HepG2 (cell line): Measurements from ENCODE around the gene ZMYND8. TPM values are rescaled to one million over a fixed set of nuclear protein-coding genes. Genes with fewer than 3 reads are reported as not detected.

Experiments
- ARID2 ChIP-seq: sonication (generic); formaldehyde crosslinking; IDR thresholded peaks from 2 replicates; pipeline ENCODE4 v1.8.1; 2022; ENCODE audit warnings: mild to moderate bottlenecking, missing genetic modification reagents, borderline replicate concordance
- ATF4 ChIP-seq, 2 experiments: fragments of 450-650 bp in 1 of 2; sonication (generic) in 1 of 2; formaldehyde crosslinking; IDR thresholded peaks; 2 replicates each; pipeline versions ENCODE4 v1.5.0 to v1.8.0; 2020 to 2022; ENCODE audit warnings: mild to moderate bottlenecking in 1 of 2, missing genetic modification reagents in 1 of 2
- E2F5 ChIP-seq: sonication (generic); formaldehyde crosslinking; conservative IDR thresholded peaks from 2 replicates; pipeline ENCODE4 v1.4.0; 2020; ENCODE audit warnings: missing genetic modification reagents
- MAFF ChIP-seq: IDR thresholded peaks from 2 replicates; pipeline ENCODE4 v1.6.1; 2011; ENCODE audit warnings: low read depth, low read length, improper control_type of control experiment
- MAFK ChIP-seq, 2 experiments: IDR thresholded peaks in 1 of 2; conservative IDR thresholded peaks in 1 of 2; 2 replicates each; pipeline ENCODE4 v1.6.1; 2011; ENCODE audit warnings: improper control_type of control experiment in 2 of 2, low read length in 2 of 2
- MBD4 ChIP-seq: IDR thresholded peaks from 2 replicates; pipeline ENCODE4 v1.6.1; 2012; ENCODE audit warnings: low read length, inconsistent platforms, borderline replicate concordance
- NCOR1 ChIP-seq: fragments of 200-600 bp; sonication (generic); IDR thresholded peaks from 2 replicates; pipeline ENCODE4 v1.7.0; 2017; ENCODE audit warnings: antibody characterized with exemption, low read length, borderline replicate concordance
- SCMH1 ChIP-seq: sonication (generic); formaldehyde crosslinking; IDR thresholded peaks from 2 replicates; pipeline ENCODE4 v1.9.0; 2021; ENCODE audit warnings: missing genetic modification reagents, mild to moderate bottlenecking, borderline replicate concordance
- SNRNP70 ChIP-seq: fragments of 200-400 bp; formaldehyde crosslinking; IDR thresholded peaks from 2 replicates; pipeline ENCODE4 v1.6.1; 2017; ENCODE audit warnings: mild to moderate bottlenecking, low read depth, low read length, moderate library complexity
- SRSF9 ChIP-seq: fragments of 200-400 bp; formaldehyde crosslinking; IDR thresholded peaks from 2 replicates; pipeline ENCODE4 v1.6.1; 2018; ENCODE audit warnings: borderline replicate concordance, mild to moderate bottlenecking, low read depth, low read length; ENCODE audit not compliant: insufficient read depth, poor library complexity, severe bottlenecking
- TCF7L2 ChIP-seq: IDR thresholded peaks from 2 replicates; pipeline ENCODE4 v1.6.1; 2011; ENCODE audit warnings: mild to moderate bottlenecking, low read depth, low read length, moderate library complexity
- ZBTB25 ChIP-seq: IDR thresholded peaks from 2 replicates; pipeline ENCODE4 v1.6.1; 2018; ENCODE audit warnings: missing genetic modification reagents
- ZFP37 ChIP-seq: sonication (generic); formaldehyde crosslinking; IDR thresholded peaks from 2 replicates; pipeline ENCODE4 v1.4.0; 2020; ENCODE audit warnings: missing genetic modification reagents, borderline replicate concordance
- ZIK1 ChIP-seq: sonication (generic); formaldehyde crosslinking; IDR thresholded peaks from 2 replicates; pipeline ENCODE4 v1.5.0; 2020; ENCODE audit warnings: mild to moderate bottlenecking, low read depth, missing genetic modification reagents, borderline replicate concordance
- ZNF710 ChIP-seq: sonication (generic); formaldehyde crosslinking; IDR thresholded peaks from 2 replicates; pipeline ENCODE4 v1.5.0; 2020; ENCODE audit warnings: mild to moderate bottlenecking, missing genetic modification reagents, borderline replicate concordance
- ZNF841 ChIP-seq: sonication (generic); formaldehyde crosslinking; IDR thresholded peaks from 2 replicates; pipeline ENCODE4 v1.8.1; 2023; ENCODE audit warnings: missing genetic modification reagents, borderline replicate concordance
- polyA plus RNA-seq, 8 experiments: library from polyadenylated mRNA; depleted of rRNA in 3 of 8; stranded (reverse) in 7 of 8; unstranded in 1 of 8; fragments of >200 nt; fragmentation: Illumina TruSeq in 4 of 8; extraction: Trizol in 4 of 8; gene quantifications; 2 replicates each; pipeline versions ENCODE4 v1.2.1 to v1.2.3, GENCODE V29; 2011 to 2016; ENCODE audit warnings: low read depth in 4 of 8, missing spikeins in 1 of 8, mixed read lengths in 1 of 8; ENCODE audit not compliant: insufficient read depth in 1 of 8
- total RNA-seq, 5 experiments: library from RNA; depleted of rRNA; stranded (reverse); fragments of >200 nt; fragmentation: Illumina TruSeq; extraction: Trizol; gene quantifications; 2 replicates each; pipeline ENCODE4 v1.2.3, GENCODE V29; 2016; ENCODE audit warnings: low read depth in 1 of 5
- TF ChIP-seq, protein P1 (sequence below): sonication (generic); formaldehyde crosslinking; IDR thresholded peaks from 2 replicates; pipeline ENCODE4 v1.4.0; 2020; ENCODE audit warnings: missing genetic modification reagents
- TF ChIP-seq, protein P2 (sequence below): IDR thresholded peaks from 2 replicates; pipeline ENCODE4 v1.6.1; 2016; ENCODE audit warnings: missing compliant biosample characterization, missing genetic modification reagents, borderline replicate concordance
- TF ChIP-seq, protein P3 (sequence below): IDR thresholded peaks from 2 replicates; pipeline ENCODE4 v1.6.1; 2016; ENCODE audit warnings: missing biosample characterization, missing genetic modification reagents, low read depth

Gene ZMYND8
- total and polyA plus RNA-seq, 2 of the 13 experiments (the other 11 are each of a cell fraction or from before 2014, with no cell fraction given): 53.9 to 84.7 TPM

GRCh38 chr20:47274401-47275108 lies 81.9 kb downstream of the ZMYND8 start (continued):
- TF ChIP-seq SRSF9 (no peak), ZIK1 (no peak), ZNF841 (no peak), SNRNP70 (no peak), TCF7L2 (no peak), MBD4 (0 out of 2 replicates have a peak, but pooled peaks have one; percentile 26), ZBTB25 (CRISPR knock-in tag) (no peak), ATF4 (CRISPR knock-in tag; IDR thresholded peaks at IDR 0.05) (peak in 1 of 2 experiments; percentile 60; a peak in 1 of 4 replicates), NCOR1 (no peak), ZNF710 (CRISPR knock-in tag) (no peak), ZFP37 (CRISPR knock-in tag) (no peak), MAFF (no peak), E2F5 (no peak), MAFK (conservative IDR thresholded peaks at IDR 0.05 in 1 of 2, IDR thresholded peaks at IDR 0.05 in 1 of 2; ENCODE audit: low read length in 2 of 2) (no peak), ARID2 (CRISPR knock-in tag) (no peak), SCMH1 (CRISPR knock-in tag) (no peak)
- TF ChIP-seq, protein P1, sequence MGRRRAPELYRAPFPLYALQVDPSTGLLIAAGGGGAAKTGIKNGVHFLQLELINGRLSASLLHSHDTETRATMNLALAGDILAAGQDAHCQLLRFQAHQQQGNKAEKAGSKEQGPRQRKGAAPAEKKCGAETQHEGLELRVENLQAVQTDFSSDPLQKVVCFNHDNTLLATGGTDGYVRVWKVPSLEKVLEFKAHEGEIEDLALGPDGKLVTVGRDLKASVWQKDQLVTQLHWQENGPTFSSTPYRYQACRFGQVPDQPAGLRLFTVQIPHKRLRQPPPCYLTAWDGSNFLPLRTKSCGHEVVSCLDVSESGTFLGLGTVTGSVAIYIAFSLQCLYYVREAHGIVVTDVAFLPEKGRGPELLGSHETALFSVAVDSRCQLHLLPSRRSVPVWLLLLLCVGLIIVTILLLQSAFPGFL (CRISPR knock-in tag): no peak
- TF ChIP-seq, protein P2, sequence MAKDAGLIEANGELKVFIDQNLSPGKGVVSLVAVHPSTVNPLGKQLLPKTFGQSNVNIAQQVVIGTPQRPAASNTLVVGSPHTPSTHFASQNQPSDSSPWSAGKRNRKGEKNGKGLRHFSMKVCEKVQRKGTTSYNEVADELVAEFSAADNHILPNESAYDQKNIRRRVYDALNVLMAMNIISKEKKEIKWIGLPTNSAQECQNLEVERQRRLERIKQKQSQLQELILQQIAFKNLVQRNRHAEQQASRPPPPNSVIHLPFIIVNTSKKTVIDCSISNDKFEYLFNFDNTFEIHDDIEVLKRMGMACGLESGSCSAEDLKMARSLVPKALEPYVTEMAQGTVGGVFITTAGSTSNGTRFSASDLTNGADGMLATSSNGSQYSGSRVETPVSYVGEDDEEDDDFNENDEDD (CRISPR knock-in tag): no peak
- TF ChIP-seq, protein P3, sequence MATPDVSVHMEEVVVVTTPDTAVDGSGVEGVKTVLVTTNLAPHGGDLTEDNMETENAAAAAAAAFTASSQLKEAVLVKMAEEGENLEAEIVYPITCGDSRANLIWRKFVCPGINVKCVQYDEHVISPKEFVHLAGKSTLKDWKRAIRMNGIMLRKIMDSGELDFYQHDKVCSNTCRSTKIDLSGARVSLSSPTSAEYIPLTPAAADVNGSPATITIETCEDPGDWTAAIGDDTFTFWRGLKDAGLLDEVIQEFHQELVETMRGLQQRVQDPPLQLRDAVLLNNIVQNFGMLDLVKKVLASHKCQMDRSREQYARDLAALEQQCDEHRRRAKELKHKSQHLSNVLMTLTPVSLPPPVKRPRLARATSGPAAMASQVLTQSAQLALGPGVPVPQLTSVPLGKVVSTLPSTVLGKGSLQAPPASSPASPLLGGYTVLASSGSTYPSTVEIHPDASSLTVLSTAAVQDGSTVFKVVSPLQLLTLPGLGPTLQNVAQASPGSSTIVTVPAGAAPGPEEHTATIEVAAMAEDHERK: no peak
